Measurements from ENCODE around the gene ABCA7.
A peak's percentile ranks its signal among the peaks of the same experiment; 100 is the strongest.

The ABCA7 gene

DNA sequence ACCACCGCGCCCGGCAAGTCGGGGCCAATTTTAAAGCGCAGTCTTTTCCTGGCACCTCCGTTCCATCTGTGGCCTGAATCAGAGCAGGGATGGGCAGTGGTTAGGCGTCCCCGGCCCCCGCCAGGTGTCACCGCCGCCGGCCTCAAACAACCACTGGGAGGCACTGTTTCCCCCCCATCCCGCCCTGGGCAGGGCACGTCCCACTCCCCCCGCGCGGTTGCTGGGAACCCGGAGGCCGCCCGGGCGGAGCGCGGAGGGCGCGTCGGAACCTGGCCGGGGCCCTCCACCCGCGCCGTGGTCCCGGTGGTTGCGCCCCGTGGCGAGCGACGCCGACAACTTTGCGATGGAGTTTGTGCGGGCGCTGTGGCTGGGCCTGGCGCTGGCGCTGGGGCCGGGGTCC, 39.8 kb upstream of the ABCA7 start, which contains the start of gene GRIN3B:
TSS of gene GRIN3B (plus strand) at position 325 of the 400 bp plus-strand sequence. CDS start at position 344, 19 bp downstream.
- H3K27ac ChIP-seq, result no peak within 1 kb of the TSS
- peak; percentile 75 for TF ChIP-seq CTCF (conservative IDR thresholded peaks at IDR 0.05)

GRCh38 chr19:1000591-1001537, 39.0 kb upstream of the ABCA7 start:
- H3K27ac ChIP-seq, result no peak overlapping the region
- TF ChIP-seq CTCF (conservative IDR thresholded peaks at IDR 0.05), result no peak

DNA sequence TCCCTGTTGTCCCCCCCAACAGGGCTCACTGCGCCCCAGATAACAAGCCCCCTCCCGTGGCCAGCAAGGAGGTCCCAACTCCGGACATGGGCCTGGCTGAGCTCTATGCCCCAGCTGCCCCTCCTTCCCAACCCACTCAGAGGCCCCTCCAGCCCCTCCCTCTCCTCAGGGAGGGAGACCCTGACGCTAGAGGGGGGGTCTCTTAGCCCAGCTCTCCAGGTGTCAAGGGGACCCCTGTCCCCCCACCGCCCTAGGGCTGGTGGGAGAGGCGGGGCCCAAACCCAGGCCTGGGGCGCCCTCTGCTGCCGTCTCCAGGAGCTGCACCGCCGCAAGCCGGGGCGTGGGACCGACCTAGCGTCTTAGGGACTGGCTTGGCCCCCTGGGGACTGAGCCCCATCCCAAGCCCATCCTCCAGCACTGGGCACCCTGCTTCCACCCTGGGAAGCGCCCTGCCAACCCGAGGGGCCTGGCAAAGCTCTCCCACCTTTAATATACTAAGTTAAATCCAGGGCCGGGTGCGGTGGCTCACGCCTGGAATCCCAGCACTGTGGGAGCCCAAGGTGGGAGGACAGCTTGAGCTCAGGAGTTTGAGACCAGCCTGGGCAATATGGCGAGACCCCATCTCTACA, 38.3 kb upstream of the ABCA7 start:
- H3K27ac ChIP-seq, result no peak overlapping the region
- peak; percentile 93 for TF ChIP-seq CTCF (conservative IDR thresholded peaks at IDR 0.05)

DNA sequence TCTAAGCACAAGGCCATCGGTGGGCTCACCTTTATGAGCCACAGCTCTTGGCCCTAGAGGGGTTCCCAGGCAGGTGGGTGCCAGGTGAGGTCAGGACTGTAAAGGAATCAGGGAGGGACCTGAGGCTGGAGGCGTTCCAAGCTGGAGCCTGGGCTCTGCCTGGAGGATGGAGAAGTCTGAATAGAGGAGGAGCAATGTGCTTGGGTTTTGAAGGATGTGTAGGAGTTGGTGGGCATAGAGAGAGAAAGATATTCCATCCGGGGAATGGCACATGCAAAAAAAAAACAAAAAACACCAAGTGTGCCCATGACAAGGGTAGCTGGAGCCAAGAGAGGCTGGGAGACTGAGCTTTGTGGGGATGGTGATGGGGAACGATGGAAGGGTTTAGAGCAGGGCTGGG, 37.3 kb upstream of the ABCA7 start:
- H3K27ac ChIP-seq, result no peak overlapping the region
- TF ChIP-seq CTCF (conservative IDR thresholded peaks at IDR 0.05), result no peak

GRCh38 chr19:1003283-1003682, 36.6 kb upstream of the ABCA7 start:
- no peak for TF ChIP-seq CTCF (conservative IDR thresholded peaks at IDR 0.05)

DNA sequence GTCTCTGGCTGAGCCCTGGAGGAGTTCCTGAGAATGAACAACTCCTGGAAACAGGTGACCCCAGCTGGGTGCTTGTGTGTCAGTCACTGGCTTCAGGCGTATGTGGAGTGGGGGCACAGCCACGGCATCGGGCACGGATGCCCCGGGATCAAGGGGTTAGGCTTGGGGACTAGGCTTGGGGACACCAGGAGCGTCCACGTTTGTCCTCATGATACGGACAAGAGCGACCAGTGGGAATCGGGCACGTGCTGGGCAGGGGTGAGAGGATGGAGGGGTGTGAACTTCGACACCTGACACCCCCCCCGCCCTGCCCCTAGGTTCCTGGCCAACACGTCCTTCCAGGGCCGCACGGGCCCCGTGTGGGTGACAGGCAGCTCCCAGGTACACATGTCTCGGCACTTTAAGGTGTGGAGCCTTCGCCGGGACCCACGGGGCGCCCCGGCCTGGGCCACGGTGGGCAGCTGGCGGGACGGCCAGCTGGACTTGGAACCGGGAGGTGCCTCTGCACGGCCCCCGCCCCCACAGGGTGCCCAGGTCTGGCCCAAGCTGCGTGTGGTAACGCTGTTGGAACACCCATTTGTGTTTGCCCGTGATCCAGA, 35.6 kb upstream of the ABCA7 start:
- no peak for TF ChIP-seq CTCF (conservative IDR thresholded peaks at IDR 0.05)

More at GRCh38 chr19:1003283-1003682, 36.6 kb upstream of the ABCA7 start:
- H3K27ac ChIP-seq, result no peak overlapping the region

More for the DNA sequence above, 35.6 kb upstream of the ABCA7 start:
- H3K27ac ChIP-seq, result no peak overlapping the region
